ENCODE results near the gene RNF5.
A peak's percentile ranks its signal among the peaks of the same experiment; 100 is the strongest.
"Not testable (repeated sequence)": the region's sequence is repeated elsewhere in the genome, so short reads cannot be mapped to it uniquely, and the experiment has no call there.

RNF5 gene

DNA sequence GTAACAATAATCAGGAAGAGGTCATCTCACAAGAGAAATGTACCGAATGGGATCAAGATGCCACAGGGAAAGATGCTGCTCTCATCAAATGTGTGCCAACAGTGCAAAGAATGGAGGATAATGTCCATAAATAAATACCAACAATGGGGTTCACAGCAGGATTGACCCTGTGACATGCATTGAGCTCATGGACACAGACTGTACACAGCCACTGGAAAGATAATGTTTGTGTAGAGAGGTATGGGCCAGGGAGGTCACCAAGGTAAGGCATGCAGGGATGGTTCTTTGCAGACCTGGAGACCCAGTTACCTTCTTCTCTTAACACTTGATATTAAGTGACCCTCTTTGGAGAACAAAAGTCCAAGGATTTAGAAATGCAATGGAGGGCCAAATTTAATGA, 3.8 kb upstream of the RNF5 start:
- no peak for DNase-seq

DNA sequence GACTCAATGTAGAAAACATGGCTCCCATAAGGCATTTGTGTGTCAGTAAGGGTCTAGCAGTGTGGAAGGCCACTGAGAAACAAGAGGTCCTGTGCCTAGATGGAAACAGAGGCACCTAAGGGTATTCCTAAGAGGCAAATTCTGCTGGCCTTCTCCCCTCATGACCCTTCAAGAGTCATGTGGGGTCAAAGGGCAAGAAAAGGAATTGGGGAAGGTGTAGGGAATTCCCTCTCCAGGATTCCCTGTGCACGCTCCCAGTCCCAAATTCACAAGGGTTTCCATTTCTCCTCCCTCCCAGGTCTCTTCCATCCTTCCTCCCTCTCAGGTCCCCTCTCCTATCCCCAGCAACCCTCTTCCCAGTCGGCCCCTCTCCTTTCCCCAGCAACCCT, 2.9 kb upstream of the RNF5 start:
- no peak for DNase-seq

DNA sequence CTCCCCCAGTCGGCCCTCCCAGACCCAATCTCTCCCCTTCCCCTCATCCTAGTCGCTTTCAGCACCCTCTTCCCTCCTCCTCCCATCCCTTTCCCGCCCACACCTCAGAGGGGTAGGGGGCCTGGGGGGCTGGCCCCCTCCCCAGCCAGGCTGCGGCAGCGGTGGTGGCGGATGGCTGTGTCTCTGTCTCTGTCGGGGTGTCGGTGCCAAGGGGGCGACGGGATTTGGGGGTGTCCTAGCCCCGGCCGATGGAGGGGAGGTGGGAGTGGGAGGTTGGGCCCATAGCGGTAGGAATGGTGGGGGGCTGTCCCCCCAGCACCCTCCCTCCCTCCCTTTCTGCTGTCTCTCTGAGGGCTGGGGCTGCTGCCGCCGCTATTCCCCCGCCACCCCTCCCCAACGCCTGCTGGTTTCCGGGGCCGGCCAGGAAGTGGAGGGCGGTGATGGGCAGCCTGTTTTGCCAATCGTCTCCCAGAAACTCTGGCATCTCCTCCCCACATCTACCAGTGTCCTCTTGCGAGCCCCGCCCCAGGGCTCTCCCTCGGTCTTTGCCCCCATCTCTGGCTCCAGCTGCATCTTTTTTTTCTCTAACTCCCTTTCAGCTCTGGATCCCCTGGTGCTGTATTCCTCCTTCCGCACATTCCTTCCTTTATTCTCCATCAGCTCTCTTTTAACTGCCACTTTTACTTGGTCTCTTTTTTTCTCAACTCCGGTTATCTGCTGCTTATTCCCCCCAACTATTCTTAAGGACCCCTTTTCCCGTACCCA, 2.3 kb upstream of the RNF5 start, which contains the start of gene AGPAT1:
AGPAT1 (minus strand) TSS at position 374 of the 765 bp plus-strand sequence. CDS start 4,588 bp downstream, outside the sequence.
- peak; percentile 77 for DNase-seq

DNA sequence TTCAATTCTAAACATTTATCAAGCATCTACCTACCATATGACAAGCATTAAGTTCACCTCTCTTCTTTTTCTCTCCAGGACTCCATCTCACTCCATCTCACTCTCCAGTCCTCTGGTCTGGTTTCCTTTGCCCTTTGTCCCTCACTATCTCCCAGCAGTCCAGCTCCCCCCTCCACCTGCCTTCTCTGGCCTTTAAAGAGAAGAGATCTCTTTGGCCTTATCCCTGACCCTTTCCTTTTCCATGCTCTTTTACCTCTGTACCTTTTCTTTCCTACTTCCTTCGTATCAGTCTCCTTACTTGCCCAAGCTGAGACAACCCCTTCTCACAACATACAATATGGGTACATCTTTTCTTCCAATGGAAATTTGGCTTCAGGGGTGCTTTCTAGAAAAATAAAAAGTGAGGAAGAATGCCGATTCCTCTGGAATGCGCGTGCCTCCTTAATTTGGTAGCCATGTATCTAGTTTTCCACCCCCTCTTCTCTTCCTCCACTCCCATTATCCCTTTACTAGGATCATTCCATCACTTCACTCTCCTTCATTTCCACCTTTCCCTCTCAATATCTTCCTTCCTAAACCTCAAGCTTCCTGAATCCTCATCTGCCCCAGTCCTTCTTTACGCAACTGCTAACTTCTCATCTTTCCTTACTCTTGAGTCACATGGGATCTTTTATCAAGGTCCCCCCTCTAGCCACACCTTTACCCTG, 1.6 kb upstream of the RNF5 start:
- peak; percentile 40 for DNase-seq

DNA sequence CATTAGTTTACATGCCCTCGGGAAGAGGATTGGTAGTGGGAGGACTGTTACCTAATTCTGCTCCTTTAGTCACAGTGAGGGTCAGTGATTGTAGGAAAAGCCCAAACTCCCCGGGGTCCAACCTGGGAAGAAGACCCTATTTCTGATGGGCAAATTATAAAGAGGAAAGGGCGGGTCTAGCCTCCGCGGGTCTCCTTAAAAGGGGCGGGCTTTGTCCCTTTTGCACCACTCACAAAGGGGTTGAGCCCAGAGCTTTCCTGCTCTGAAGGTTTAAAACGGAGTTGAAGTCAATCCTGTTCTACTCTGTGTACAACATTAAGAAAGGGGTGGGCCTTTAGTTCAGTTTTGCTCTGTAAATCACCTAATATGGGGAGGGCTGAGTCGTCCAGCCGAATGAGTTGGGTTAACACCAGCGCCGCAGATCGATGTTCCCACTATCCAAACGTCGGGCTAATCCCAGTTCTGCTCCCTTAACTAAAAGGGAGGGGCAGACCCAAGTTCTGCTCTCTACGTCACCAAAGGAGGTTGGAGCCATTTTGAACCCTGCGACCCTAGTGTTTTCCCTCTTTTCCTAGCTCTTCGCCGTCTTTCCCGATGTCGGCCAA, 920 bp upstream of the RNF5 start:
- peak; percentile 90 for DNase-seq

DNA sequence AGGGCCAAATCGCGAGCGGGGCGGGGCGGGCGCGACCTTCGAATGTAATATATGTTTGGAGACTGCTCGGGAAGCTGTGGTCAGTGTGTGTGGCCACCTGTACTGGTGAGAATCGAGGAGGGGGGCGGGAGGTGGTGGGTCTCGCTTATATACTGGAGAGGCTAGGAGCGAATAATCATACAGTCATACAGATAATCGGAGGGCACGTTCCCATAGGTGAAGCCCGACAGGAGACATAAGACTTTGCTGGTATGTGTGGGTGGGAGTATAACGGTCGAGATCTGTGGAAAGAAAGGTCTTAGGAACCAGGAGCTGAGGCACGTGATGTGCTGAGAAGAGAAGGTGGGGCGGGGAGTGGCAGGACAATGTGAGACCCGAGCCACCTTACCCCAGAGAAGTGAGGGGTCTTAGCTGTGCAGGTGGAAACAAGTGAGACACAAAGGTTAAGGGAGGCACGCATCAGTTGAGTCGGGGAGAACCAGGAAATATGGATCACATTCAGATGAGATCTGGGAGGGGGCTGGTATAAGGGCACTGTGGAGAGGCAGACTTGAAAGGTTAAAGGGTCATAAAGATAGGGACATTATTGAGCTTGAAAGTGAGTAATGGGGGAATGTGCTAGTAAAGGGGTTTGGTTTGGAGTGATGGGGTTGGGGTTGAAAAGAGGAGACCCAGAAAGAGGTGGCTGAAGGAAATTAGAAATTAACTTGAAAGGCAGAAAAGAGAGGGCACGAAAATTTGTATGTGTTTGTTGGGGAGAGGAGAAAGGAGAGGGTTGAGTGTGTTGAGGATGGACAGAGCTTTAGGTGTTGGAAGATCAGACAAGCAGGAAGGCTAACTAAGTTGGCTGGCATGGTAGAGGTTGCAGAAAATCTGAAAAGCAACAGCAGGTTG, 589 bp downstream of the RNF5 start:
- DNase-seq = peak; percentile 67

DNA sequence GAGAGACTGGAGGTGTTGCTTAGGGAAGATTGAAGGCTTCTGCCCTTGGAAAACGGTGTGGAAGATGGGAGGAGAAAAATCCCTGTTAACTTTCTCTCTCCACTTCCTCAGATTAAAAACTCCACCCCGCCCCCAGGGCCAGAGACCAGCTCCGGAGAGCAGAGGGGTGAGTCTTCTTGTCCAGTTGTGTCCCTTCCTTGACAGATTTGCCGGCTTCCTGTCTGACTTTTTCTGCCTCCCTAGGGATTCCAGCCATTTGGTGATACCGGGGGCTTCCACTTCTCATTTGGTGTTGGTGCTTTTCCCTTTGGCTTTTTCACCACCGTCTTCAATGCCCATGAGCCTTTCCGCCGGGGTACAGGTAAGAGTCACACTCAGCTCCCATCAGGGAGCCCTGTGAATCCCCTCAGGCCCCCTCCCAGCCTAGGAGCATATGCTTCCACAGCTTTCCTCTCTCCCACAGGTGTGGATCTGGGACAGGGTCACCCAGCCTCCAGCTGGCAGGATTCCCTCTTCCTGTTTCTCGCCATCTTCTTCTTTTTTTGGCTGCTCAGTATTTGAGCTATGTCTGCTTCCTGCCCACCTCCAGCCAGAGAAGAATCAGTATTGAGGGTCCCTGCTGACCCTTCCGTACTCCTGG, 1.7 kb downstream of the RNF5 start:
- DNase-seq = no peak

DNA sequence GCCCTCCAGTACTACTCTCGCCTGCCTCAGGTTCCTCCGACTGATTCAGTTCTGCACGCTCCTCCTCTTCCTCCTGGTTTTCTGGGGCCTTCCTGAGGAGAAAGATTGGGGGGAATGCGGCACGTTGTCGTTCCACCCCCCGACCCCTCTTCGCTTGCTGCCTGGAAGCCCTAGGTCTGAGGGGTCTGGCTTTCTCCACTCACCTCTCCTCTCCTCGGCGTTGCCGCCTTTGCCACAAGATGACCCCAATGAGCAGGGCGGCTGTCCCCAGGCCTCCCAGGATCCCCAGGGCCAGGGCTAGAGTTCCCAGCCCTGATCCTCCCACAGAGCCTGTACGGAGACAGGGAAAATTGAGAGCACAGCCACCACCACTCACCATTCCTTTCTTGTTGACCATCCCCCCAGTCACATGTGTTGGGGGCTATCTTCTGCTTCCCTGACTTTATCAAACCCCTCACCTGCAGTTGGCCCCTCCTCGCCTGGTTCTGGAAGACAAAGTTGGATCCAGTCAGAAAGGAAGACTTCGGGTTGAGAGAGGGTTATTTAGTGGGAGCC, 3.0 kb downstream of the RNF5 start:
- no peak for DNase-seq

DNA sequence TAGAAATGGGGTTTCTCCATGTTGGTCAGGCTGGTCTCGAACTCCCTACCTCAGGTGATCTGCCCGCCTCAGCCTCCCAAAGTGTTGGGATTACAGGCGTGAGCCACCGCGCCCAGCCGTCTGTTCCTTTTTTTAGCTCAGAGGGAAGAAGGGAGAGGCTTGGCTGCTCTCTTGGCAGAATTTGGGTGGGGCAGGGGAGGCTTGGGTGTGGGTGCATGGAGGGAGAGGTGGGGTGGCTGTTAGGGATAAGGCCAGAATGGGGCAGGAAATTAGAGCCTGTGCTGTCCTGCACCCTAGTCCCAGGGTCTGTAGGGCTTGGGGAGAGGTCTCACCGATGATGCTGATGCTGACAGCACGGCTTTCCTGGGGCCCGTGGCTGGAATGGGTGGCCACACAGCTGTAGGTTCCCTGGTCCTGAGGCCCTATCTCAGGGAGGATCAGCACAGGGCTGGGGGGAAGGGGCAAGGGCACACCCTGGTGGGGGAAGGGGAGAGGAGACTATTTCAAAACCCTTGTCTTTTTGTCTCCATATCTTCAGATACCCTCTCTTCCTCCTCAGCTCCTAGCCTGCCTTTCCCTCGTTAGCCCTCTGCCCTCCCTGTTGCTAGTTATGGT, 3.8 kb downstream of the RNF5 start:
- DNase-seq = no peak

DNA sequence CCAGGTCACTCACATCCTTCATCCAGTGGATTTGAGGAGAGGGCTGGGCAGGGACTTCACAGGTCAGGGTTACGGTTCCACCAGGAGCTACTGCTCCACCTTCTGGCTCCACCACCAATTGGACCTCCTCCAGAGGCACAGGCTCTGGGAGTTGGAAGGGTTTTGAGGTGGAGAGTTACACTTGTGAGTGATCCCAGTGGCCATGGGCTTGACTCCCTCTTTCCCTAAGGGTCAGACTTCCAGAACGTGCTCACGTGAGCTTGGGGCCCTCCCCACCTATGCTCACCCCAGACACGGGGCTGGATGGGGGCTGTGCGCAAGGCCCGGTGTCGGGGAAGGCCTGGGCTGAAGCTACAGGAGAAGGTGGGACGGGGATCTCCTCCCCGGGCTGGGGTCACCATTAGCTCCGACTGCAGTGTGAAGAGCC, 4.4 kb downstream of the RNF5 start:
- DNase-seq = no peak

DNA sequence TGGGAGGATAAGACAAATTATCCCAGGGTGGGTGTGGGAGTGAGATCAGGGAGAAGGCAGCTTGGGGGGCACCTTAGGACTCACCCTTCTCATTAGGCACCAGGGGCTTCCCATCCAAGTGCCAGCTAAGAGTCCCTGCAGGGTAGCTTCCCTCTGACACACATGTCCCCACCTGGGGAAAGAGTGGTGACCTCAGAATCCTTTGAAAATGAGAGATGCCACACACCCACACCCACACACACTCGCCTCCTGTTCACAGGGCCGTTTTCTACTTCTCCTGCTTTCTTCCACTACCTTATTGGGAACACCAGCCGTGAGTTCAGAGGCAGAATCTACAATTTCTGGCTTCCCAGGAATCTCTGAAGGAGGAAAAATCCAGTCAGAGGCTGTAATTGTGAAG, 4.8 kb downstream of the RNF5 start:
- DNase-seq = no peak

DNA sequence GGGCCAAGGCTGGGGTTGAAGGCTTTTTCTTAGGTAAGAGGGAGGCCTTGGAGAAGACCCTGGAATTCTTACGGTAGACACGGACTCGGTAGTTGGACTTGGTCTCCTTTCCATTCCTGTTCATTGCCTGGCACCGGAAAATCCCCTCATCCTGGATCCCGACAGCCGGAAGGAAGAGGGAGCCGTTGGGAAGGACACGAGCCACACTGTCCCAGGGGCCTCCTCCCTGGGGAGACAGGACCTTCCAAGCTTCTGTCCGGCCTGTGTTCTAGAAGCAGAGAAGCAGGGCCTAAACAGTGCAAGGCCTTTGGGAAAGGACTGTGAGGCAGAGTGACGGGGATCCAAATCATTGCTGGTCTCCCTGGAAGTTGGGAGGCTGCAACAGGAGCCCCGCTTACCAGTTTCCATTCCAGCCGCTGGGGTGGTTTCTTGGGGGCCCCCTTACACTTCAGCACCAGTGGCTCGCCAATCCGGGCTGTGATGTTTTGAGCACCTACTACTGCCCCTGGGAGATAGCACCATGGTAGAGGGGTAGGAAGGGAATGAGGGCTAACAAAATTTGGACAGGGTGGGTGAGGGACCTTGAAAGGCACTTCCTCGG, 5.4 kb downstream of the RNF5 start:
- no peak for DNase-seq

DNA sequence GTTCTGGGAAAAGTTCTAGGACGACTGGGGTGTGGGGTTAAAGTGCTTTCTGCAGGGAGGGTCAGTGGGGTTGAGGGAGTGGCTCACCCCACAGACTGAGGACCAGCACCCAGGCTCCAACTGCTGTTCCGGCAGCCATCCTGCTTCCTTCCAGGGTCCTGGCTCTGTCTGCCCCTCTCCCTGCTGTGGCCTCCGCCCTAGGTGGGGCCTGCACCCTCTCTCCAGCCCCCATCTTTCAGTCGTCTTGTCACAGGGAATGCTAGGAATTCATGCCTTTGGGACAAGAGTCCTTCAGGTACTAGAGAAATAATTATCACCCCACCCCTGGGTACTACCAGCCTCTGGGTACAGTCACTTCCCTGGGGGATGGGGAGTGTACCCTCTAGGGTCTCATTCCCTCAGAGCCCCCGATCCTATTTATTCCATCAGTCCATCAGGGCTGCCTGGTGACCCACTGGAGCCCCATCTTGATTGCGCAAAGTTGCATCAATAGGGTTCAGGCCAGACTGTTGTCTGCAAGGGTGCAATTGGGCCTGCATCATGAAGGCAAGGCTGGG, 6.0 kb downstream of the RNF5 start, which contains the start of gene AGER:
AGER (minus strand) TSS at position 170 of the 557 bp plus-strand sequence; CDS start at position 139, 31 bp downstream.
- no peak for DNase-seq

DNA sequence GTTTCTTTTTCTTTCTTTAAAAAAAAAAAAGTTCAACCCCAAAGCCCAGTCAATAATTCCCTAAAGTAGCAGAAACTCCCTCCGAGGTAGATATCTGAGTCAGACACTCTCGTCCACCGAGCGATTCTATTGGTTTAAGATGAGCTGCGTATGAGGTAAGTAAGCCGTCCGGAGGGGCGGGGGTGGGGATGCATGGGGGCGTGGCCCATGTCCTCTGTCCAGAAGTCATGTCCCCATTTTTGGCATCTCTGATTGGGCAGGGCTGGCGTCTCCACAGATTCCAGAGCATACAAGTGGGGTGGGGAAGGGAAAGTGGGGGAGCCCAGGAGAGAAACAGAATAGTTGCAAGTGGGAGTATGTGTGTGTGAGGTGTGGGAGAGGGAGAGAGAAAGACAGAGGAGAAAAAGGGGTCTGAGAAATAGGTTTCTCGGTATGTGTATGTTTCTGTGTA, 7.5 kb downstream of the RNF5 start:
- DNase-seq = not testable (repeated sequence)

DNA sequence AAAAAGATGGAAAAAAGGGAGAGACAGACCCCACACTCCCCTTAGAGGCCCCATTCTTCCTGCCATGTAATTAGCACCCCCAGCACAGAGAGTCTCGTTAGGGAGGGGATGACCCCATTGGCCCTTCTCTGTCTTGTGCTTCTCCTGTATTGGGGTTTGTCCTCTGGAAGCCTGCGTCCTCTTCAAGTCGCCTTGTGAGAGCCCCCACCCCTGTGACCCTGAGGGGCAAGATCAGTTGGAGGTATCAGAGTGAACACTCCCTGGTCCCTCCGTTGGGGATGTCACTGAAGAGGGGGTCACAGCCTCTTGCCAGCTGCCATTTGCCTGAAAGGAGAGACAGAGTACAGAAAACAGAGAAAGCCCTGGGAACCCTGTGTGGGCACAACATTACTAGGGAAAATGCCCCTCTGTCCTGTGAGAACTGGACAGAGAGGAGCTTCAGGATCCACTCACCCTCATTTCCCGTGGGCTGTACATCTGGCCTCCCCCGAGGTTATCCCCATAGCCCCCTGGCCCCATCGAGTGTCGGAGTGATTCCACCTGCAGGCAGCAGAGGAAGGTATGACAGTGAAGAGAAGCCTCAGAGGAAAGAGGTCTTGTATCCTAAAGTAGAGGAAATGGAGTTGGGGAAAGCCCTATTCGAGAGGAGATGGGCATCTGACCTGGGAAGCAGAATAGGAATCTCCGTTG, 8.1 kb downstream of the RNF5 start:
- not testable (repeated sequence) for DNase-seq

DNA sequence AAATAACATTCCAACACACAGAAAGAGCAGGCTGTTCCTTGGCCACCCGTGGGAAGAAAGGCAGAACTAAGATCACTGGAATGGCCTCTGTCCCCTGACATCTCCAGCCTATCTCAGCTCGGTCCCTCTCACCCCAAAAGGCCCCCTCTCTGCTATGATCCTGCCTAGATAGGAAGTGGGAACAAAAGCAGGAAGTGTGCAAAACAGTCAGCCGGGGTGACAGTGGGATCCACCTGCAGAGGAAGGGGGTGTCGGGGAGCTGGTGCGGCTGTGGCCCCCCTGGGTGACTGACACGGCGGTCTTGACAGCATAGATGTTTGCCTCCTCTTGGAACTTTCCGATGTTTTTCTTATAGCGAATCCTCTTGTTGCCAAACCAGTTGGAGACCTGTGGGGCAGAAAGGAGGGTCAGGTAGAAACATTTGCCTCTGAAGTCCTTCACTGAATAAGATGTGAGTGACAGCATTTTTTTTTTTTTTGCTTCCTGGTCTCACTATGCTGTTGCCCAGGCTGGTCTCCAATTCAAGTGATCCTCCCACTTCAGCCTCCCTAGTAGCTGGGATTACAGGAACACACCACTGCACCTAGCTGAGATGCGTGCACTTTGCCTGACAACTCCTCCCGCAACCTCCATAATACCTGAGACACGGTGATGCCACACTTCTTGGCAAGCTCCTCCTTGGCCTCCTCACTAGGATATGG, 9.0 kb downstream of the RNF5 start:
- no peak for DNase-seq

DNA sequence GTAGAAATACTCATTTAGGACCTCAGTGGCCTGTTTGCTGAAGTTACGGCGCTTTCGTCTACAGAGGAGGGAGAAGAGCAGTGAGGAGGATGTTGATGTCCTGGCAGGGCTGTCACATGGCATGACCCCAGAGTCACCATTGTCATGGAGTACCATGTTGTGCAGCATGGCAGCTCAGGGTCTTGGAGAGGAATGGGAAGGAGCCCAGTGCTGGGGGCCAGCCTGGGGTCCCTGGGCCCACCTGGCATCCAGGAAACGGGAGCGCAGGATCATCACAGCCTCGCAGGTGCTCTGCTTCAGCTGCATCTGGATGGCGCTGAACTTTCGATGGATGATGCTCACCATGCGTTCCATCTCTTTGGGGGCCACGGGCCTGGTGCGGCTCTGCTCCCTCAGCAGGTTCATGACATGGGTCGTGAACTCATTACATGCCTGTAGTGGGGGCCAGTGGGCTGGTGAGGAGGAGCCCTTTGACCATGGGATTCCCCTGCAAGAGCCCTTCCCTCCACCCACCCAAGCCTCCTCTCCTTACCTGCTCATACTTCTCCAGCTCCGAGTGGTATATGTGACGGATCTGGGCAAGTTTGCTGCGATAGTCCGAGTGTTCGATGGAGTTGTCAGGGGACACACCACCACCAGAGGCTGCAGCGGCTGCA, 9.6 kb downstream of the RNF5 start:
- DNase-seq = not testable (repeated sequence)
